ENCODE measurements around the gene MYRF. TPM values are rescaled to one million over a fixed set of nuclear protein-coding genes. Genes with fewer than 3 reads are reported as not detected.

Gene MYRF
- total RNA-seq, 1 donor from 2014 or later = 1.4 TPM

DNA sequence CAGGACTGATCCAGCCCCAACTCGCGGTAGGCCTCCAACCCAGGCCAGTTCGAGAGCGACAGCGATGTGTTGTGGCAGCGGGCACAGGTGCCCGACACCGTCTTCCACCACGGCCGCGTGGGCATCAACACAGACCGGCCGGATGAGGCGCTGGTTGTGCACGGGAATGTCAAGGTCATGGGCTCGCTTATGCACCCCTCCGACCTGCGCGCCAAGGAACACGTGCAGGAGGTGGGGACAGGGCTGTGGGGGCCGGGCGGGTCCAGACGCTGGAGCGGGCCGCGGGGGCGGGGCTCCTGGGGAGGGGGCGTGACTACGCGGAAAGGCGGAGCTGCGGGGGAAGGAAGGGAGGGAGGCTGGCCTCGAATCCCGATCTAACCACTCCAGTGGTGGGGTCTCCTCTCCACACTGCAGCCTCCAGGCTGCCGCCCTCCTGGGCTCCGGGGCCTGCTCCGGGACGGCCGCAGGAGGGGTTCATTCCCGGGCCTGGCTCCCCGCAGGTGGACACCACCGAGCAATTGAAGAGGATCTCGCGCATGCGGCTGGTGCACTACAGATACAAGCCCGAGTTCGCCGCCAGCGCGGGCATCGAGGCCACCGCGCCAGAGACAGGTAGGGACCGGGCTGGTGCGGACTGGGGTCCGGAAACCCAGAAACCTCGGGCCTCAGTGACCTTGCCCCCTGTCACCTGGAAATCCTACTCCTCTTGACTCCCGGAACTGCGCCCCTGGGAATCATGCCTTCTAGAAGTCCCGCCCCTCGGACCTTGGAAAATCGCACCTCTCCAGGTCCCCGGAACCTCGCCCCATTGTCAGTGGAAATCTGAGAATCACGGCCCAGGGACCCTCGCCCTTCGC, 25.0 kb downstream of the MYRF start:
- DNase-seq = peak; percentile 49

DNA sequence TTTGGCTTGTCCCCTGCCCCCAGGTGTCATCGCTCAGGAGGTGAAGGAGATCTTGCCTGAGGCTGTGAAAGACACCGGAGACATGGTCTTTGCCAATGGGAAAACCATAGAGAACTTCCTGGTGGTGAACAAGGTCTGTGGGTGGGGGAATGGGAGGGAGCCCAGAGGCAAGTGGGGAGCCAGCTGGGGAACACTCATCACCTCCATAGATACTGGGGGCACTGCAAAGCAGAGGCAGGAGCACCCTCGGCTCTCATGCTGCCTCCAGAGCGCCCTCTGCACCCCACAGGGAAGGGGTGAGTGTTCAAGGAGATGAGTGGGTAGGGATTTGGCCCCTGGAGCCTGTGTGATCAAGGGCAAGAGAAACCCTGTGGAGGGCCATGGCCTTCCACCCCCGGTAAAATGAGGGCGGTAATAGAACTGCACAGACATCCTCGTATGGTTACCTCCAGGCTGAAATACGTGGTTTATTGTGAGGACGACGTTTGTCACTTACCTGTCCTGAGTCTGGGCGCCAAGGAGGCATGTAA, 26.0 kb downstream of the MYRF start:
- DNase-seq = no peak

GRCh38 chr11:61778920-61779650, 26.6 kb downstream of the MYRF start:
- no peak for DNase-seq

DNA sequence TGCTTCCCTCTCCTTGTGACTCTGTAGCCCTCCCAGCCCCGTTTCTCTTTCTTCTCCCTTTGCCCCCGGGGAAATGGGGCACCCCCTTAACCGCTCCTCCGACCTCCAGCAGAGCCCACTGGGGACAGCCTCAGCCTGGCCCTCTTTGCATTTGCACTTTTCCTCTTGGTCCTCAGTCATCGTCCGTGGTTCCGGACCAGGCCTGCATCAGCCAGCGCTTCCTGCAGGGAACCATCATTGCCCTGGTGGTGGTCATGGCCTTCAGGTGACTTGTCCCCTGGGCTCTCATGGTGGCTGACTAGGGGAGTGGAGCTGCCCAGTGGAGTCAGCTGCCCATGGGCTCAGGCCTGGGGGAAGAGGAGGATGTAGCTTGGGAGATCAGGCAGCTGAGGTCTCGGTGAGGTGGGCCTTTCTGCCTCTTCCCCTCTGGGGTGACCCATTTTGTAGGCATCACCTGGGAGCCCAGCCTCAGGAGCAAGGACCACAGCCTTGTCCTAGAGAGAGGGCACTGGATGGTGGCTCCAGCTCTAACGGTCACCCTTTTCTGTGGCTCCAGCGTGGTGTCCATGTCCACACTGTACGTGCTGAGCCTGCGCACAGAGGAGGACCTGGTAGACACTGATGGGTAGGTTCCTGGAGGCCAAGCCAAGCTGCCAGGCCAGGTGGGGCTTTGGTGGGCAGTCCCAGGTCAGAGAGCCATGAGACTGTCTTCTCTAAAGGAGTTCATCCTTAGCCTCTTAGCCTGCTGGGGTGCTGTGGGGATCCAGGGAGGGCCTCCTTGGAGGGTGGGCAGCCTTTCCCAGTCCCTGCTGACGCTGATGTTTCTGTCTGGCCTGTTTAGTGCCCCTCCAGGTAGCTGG, 27.5 kb downstream of the MYRF start:
- DNase-seq = no peak

DNA sequence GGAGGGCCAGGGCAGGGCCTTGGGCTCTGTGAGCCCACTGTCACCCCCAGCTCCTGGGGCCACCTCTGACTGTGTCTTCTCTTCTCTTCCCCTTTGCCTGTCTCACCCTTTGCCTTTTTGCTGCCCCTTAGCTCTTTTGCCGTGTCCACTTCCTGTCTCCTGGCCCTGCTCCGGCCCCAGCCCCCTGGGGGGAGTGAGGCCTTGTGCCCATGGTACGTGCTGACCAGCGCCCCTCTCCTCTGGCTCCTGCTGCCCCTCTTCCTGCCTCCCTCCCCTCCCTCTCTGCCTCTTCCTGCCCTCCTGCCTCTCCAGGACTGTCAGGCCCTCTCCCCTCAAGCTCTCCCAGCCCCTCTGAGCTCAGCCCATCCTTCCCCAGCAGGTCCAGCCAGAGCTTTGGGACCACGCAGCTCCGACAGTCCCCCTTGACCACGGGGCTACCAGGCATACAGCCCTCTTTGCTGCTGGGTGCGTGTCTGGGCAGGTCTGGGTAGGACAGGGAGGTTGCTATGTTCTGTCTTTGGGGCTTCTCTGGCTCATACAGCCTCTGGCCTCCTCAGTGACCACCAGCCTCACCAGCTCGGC, 28.2 kb downstream of the MYRF start:
- no peak for DNase-seq

- no peak for DNase-seq
These were observed 29.1 kb downstream of the MYRF start for GRCh38 chr11:61781585-61781984.

- peak; percentile 63 for DNase-seq
These were observed 29.9 kb downstream of the MYRF start for GRCh38 chr11:61782299-61782698.

- no peak for DNase-seq
These were observed 30.4 kb downstream of the MYRF start for GRCh38 chr11:61782841-61783240.

DNA sequence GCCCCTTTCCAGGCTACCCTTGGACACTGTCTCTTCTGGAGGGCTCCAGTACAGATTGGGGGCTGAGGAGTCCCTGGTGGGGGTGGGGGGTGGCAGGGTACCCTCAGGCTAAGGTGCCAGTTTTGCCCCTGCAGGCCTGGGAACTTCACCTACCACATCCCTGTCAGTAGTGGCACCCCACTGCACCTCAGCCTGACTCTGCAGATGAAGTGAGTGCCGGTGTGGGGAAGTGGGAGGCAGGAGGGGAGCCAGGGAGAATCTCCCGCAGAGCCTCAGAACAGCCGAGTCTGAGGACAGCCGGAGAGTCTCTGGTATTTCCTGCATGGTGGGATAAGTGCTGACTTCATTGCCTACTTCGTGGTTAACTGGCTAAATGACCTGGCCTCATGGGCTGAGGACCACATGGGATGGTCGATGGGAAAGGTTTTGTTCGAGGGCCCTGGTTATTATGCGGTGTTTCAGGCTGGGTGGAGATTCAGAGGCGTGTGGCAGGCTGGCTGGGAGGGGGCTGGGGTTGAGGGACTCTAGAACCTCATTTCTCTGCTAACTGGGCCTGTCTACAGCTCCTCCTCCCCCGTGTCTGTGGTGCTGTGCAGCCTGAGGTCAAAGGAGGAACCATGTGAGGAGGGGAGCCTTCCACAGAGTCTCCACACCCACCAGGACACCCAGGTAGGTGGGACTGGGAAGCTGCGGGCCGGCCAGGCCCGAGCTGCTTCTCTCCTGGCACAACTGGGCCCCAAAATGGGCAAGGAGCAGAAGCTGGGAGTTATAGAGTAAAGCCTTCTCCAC, 31.5 kb downstream of the MYRF start:
- DNase-seq = no peak

- DNase-seq = no peak
These were observed 32.0 kb downstream of the MYRF start for GRCh38 chr11:61784506-61784805.

- DNase-seq = no peak
These were observed 33.5 kb downstream of the MYRF start for GRCh38 chr11:61785837-61786402.

- DNase-seq = peak; percentile 54
These were observed 35.6 kb downstream of the MYRF start for GRCh38 chr11:61787928-61788491.

GRCh38 chr11:61791737-61792309, 39.4 kb downstream of the MYRF start:
- peak; percentile 92 for DNase-seq

DNA sequence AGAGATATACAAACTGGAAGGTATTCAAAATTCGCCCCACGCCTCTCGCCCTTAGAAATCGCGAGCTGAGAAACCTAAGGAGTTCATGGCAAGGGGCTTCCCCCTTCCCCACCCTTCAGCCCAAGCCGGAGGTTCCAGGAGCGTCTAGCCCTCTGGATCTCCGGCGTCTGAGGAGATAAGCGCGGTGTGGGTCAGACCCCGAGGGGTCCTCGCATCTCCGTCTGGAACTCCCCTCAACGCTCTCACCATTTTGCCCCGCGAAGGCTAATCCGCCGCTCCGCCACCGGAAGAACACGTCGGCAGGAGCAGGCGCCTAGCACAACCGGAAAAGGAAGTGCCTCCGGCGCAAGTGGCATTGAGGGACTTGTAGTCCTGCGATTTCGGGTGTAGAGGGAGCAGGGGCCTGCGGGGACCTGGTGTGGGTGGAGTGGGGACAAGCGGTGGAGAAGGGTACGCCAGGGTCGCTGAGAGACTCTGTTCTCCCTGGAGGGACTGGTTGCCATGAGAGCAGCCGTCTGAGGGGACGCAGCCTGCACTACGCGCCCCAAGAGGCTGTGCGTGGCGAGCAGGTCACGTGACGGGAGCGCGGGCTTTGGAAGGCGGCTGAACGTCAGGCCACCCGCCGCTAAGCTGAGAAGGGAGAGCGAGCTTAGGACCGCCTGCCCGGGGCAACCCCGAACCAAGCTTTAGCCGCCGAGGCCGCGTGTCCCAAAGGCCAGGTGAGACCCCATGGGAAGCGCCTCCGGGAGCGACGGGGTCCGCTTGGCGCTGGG, 40.1 kb downstream of the MYRF start, which contains the start of the genes FEN1 and TMEM258:
Gene FEN1, plus strand, starts transcription at position 602 of the 773 bp plus-strand sequence. CDS start 2,451 bp downstream, outside the sequence.
Gene TMEM258, minus strand, starts transcription at position 290 of the 773 bp plus-strand sequence. Its CDS starts 41 bp downstream, at position 249.
- DNase-seq = peak; percentile 96

DNA sequence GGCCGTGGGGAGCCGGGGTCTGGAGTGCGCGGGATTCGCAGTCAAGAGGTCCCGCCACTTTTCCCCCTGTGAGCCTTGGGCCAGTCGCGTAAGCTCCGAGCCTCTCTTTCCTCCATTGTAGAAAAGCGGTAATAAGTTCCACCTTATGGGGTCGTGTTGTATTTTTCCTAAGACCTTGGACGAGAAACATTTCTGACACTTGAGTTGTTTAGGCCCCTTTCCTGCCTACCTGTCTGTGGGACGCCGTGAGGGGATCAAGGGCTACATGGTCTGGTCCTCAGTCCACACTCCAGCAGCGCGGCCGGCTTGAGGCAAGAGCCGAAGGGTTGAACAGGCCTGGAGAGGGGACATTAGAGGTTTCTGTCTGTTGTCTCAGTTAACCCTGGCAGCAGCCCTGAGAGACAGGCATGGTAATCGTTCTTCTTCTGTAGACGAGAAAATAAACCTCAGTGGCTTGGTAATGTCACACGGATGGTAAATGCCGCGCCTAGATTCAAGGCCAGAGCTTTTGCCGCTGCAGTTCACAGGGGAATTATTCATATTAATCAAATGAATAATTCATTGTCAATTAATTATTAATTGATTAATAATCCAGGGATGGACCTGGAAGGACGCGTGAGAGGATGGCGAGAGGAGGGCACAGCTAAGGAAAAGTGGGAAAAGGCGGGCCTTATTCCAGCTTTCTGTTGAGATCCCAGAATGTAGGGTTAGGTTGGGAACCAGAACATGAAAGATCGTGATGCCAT, 40.8 kb downstream of the MYRF start:
- DNase-seq = no peak

- DNase-seq = no peak
These were observed 41.4 kb downstream of the MYRF start for GRCh38 chr11:61793829-61794204.

GRCh38 chr11:61794579-61794978, 42.1 kb downstream of the MYRF start:
- DNase-seq = no peak

- no peak for DNase-seq
These were observed 43.0 kb downstream of the MYRF start for GRCh38 chr11:61795459-61795858.
